ENCODE results near the gene GDA. TPM values are rescaled to one million over a fixed set of nuclear protein-coding genes. Genes with fewer than 3 reads are reported as not detected.

The GDA gene
- total RNA-seq, 1 experiment from 2014 or later = 3.6 TPM

DNA sequence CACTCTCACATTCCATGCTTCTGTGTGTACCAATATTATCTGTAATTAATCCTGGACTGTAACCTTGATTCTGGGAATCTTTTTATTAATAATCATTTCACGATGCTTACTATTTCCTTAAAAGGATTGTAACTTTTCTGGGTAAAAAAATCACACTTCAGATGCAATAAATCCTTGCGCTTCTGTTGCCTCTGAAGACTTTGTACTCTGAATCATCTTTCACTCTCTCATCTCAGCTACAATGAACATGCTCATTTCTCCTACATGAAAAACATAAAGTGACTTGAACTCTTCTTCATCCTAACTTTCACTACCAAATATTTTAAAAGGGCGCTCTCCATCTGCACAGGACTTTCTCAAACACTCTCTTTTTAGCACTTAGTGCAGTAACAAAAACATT, 50.0 kb downstream of the GDA start:
- H3K27ac Mint-ChIP-seq = no peak overlapping the region
- no peak overlapping the region for H4K5ac ChIP-seq (ENCODE audit: insufficient read length, low read depth, low read length)
- H3K18ac ChIP-seq (ENCODE audit: insufficient read length, low read depth, low read length) = no peak overlapping the region
- H4K91ac ChIP-seq (ENCODE audit: insufficient read length, low read depth, low read length) = no peak overlapping the region
- H3K4me1 Mint-ChIP-seq = peaks cover 0 to 3% of the 10 kb centered on the region in 2 experiments; a peak in 1 of 4 replicates
- no peak overlapping the region for H2AK5ac ChIP-seq (ENCODE audit: insufficient read length, low read length)
- no peaks in the 10 kb centered on the region for H3K23me2 ChIP-seq (ENCODE audit: insufficient read length, low read depth, low read length, poor library complexity, severe bottlenecking)
- TF ChIP-seq, protein P1, sequence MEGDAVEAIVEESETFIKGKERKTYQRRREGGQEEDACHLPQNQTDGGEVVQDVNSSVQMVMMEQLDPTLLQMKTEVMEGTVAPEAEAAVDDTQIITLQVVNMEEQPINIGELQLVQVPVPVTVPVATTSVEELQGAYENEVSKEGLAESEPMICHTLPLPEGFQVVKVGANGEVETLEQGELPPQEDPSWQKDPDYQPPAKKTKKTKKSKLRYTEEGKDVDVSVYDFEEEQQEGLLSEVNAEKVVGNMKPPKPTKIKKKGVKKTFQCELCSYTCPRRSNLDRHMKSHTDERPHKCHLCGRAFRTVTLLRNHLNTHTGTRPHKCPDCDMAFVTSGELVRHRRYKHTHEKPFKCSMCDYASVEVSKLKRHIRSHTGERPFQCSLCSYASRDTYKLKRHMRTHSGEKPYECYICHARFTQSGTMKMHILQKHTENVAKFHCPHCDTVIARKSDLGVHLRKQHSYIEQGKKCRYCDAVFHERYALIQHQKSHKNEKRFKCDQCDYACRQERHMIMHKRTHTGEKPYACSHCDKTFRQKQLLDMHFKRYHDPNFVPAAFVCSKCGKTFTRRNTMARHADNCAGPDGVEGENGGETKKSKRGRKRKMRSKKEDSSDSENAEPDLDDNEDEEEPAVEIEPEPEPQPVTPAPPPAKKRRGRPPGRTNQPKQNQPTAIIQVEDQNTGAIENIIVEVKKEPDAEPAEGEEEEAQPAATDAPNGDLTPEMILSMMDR (conservative IDR thresholded peaks at IDR 0.05) = no peak
- no peak overlapping the region for H2BK5ac ChIP-seq (ENCODE audit: insufficient read length, low read length)
- H3K36me3 Mint-ChIP-seq (ENCODE audit: insufficient read depth in 1 of 3, low read depth in 3 of 3) = peaks cover 0 to 4% (median 3%) of the 10 kb centered on the region in 3 experiments; a peak in 3 of 7 replicates
- H3K27me3 ChIP-seq (ENCODE audit: insufficient read depth, low read length) = no peaks in the 10 kb centered on the region
- H3K4me2 ChIP-seq (ENCODE audit: insufficient read depth, insufficient read length, low read length) = no peak overlapping the region
- H3K23ac ChIP-seq (ENCODE audit: insufficient read length, low read depth, low read length) = no peak overlapping the region
- no peak overlapping the region for H3K56ac ChIP-seq (ENCODE audit: insufficient read length, low read depth, low read length)
- no CpG with 5 or more reads among the region's 3 CpGs for WGBS (ENCODE audit: extremely low coverage, insufficient read length, low lambda C conversion rate)
- no peak overlapping the region for H3K4ac ChIP-seq (ENCODE audit: low read depth, low read length)
- H3K4me1 ChIP-seq (ENCODE audit: insufficient read depth, low read length) = no peaks in the 10 kb centered on the region; the same call in 1 of the 2 replicates
- H4K20me1 ChIP-seq (ENCODE audit: control insufficient read depth, insufficient read depth, insufficient read length) = no peaks in the 10 kb centered on the region
- no peak overlapping the region for H2BK15ac ChIP-seq (ENCODE audit: low read depth, low read length)
- H2BK20ac ChIP-seq (ENCODE audit: low read depth, low read length, poor library complexity, severe bottlenecking) = no peak overlapping the region
- H3K79me1 ChIP-seq (ENCODE audit: insufficient read depth, low read depth, low read length, poor library complexity, severe bottlenecking) = no peaks in the 10 kb centered on the region
- DNase-seq = no peak
- H3K4me3 Mint-ChIP-seq = no peak overlapping the region
- H3K79me2 ChIP-seq (ENCODE audit: insufficient read depth, low read length) = no peaks in the 10 kb centered on the region
- H3K9ac ChIP-seq (ENCODE audit: extremely low read depth, insufficient read length, low read length) = no peak overlapping the region
- no peak overlapping the region for H2BK12ac ChIP-seq (ENCODE audit: insufficient read length, low read depth, low read length)
- H3T11ph ChIP-seq (ENCODE audit: low read length) = no peak overlapping the region
- H3K27me3 Mint-ChIP-seq (ENCODE audit: low read depth) = peaks cover 3% of the 10 kb centered on the region
- no peak overlapping the region for H4K8ac ChIP-seq (replicated peaks; ENCODE audit: insufficient read length, low read depth, low read length)
- H3K27ac ChIP-seq (ENCODE audit: insufficient read length, low read depth, low read length) = no peak overlapping the region
- H3K9me3 Mint-ChIP-seq = no peaks in the 10 kb centered on the region
- H2BK120ac ChIP-seq (ENCODE audit: low read depth, low read length, poor library complexity, severe bottlenecking) = no peak overlapping the region
- no peak overlapping the region for H3K14ac ChIP-seq (ENCODE audit: insufficient read depth, low read length)
- no peak overlapping the region for H2AFZ ChIP-seq (ENCODE audit: low read length)
- no peaks in the 10 kb centered on the region for H3K9me3 ChIP-seq (ENCODE audit: control insufficient read depth, low read depth, low read length)

Measured in H9 (cell line).